ENCODE results near the gene PBOV1.

Gene PBOV1

GRCh38 chr6:138235205-138235604, 16.9 kb upstream of the PBOV1 start:
- no peak for TF ChIP-seq CTCF (conservative IDR thresholded peaks at IDR 0.05; ENCODE audit: control insufficient read depth, insufficient read depth, low read depth, low read length)
- H3K4me3 ChIP-seq (ENCODE audit: control insufficient read depth, low read depth, low read length): no peak overlapping the region
- no peak for DNase-seq (ENCODE audit: low read depth)

- no peak for DNase-seq (ENCODE audit: low read depth)
- no peak for TF ChIP-seq CTCF (conservative IDR thresholded peaks at IDR 0.05; ENCODE audit: control insufficient read depth, insufficient read depth, low read depth, low read length)
- H3K4me3 ChIP-seq (ENCODE audit: control insufficient read depth, low read depth, low read length): no peak overlapping the region
Observed at GRCh38 chr6:138234363-138234762, 16.1 kb upstream of the PBOV1 start.

GRCh38 chr6:138231381-138231886, 13.1 kb upstream of the PBOV1 start:
- H3K4me3 ChIP-seq (ENCODE audit: control insufficient read depth, low read depth, low read length): no peak overlapping the region
- TF ChIP-seq CTCF (conservative IDR thresholded peaks at IDR 0.05; ENCODE audit: control insufficient read depth, insufficient read depth, low read depth, low read length): no peak
- DNase-seq (ENCODE audit: low read depth): no peak

GRCh38 chr6:138230759-138231380, 12.6 kb upstream of the PBOV1 start:
- H3K4me3 ChIP-seq (ENCODE audit: control insufficient read depth, low read depth, low read length): no peak overlapping the region
- no peak for DNase-seq (ENCODE audit: low read depth)
- TF ChIP-seq CTCF (conservative IDR thresholded peaks at IDR 0.05; ENCODE audit: control insufficient read depth, insufficient read depth, low read depth, low read length): no peak

GRCh38 chr6:138230221-138230620, 11.9 kb upstream of the PBOV1 start:
- no peak for DNase-seq (ENCODE audit: low read depth)
- H3K4me3 ChIP-seq (ENCODE audit: control insufficient read depth, low read depth, low read length): no peak overlapping the region
- TF ChIP-seq CTCF (conservative IDR thresholded peaks at IDR 0.05; ENCODE audit: control insufficient read depth, insufficient read depth, low read depth, low read length): no peak

GRCh38 chr6:138229663-138230179, 11.4 kb upstream of the PBOV1 start:
- no peak for TF ChIP-seq CTCF (conservative IDR thresholded peaks at IDR 0.05; ENCODE audit: control insufficient read depth, insufficient read depth, low read depth, low read length)

More at GRCh38 chr6:138229663-138230179, 11.4 kb upstream of the PBOV1 start:
- H3K4me3 ChIP-seq (ENCODE audit: control insufficient read depth, low read depth, low read length): no peak overlapping the region
- DNase-seq (ENCODE audit: low read depth): no peak

Data from fibroblast of mammary gland (primary cell).